ENCODE measurements around the gene RNF144B. TPM values are rescaled to one million over a fixed set of nuclear protein-coding genes. Genes with fewer than 3 reads are reported as not detected.
A peak's percentile ranks its signal among the peaks of the same experiment; 100 is the strongest.
"Not testable (repeated sequence)": the region's sequence is repeated elsewhere in the genome, so short reads cannot be mapped to it uniquely, and the experiment has no call there.

Gene RNF144B
- total RNA-seq, 1 experiment from 2014 or later, result 0.20 TPM

DNA sequence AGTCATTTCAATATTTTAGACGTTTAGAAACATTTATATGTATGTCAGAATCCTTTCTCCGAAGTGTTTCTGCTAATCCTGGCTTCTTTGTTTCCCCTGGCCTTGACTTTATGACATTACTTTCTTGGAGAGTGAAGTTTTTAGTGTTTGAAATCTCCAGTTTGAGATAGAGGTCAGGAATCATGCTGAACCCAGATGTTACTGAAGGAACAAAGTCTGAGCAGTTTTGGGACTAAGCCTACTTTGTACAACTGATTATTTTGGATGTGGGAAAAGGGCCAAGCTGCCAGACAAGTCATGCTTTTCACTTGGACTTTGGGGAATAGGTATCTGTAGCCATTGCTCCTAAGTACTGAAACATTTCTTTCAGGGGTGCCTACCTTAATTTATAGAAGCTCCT lies 2.3 kb downstream of the RNF144B start:
- Histone ChIP-seq H3K27me3 (no peaks in the 10 kb centered on the region), H3K9me3 (replicated peaks) (no peaks in the 10 kb centered on the region), H3K4me3 (no peak overlapping the region), H3K27ac (no peak overlapping the region), H3K4me1 (no peaks in the 10 kb centered on the region), H3K36me3 (no peaks in the 10 kb centered on the region)
- DNase-seq, result no peak

DNA sequence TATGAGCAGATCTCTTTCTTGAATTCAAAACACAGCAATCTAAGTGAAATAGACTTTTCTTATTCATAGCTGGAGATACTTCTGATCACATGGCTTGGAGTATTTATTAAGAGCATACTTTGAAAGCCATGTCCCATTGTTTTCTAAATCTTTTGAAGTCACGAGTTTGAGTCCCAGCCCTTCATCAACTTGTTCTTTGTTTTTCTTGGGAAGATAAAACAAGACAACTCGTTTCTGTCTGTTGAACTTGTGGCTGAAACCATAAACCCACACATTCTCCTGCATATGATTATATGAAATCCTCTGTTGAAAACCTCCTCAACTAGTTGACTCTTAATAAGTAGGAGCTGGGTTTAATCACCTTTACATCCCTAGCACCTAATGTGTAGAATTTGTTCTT lies 3.3 kb downstream of the RNF144B start:
- Histone ChIP-seq H3K27ac (no peak overlapping the region), H3K4me1 (no peaks in the 10 kb centered on the region), H3K36me3 (no peaks in the 10 kb centered on the region), H3K27me3 (no peaks in the 10 kb centered on the region), H3K9me3 (replicated peaks) (no peaks in the 10 kb centered on the region), H3K4me3 (no peak overlapping the region)
- no peak for DNase-seq

DNA sequence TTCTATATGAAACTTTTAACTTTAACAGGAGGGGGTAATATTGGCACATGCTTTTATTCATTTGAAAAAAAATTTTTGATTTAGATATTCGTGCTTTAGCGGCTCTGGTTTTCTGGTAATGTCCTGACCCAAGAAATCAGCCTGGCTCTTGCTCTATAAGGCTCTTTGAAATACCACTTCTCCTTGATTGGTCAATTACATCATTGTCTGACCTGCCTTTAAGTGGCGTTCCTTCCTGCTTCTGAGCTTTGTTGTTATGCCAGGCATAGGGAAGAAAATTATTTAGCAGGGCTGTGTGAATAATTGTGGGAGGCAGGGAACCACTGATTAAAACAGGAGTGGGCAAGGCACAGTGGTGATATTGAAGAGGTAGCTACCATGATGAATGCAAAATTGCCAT lies 3.9 kb downstream of the RNF144B start:
- no peaks in the 10 kb centered on the region for H3K27me3 ChIP-seq
- no peak overlapping the region for H3K27ac ChIP-seq
- DNase-seq, result no peak
- H3K36me3 ChIP-seq, result no peaks in the 10 kb centered on the region
- no peaks in the 10 kb centered on the region for H3K9me3 ChIP-seq (replicated peaks)
- H3K4me3 ChIP-seq, result no peak overlapping the region
- H3K4me1 ChIP-seq, result no peaks in the 10 kb centered on the region

DNA sequence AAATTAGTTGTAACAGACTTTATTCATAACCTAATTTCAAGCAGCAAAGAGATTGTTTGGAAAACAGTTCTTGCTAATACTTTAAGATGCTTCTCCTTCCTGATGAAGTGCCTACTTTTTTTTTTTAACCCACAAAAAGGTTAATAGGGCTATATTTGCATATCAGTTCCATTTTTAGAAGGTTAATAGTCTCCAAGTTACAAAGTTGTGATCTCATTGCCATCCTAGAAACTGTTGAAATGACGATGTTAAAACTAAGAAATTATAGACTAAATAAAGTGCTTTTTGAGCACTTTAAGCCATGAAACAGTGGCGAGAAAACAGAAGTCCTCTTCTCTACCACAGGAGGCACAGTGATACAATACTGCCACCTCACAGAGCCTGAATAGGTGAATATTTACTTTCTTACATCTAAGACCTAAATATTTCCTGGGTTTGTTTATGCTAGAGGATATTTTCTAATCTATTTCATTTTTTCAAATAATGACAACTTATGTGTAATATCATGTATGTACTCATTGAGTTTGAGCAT lies 5.3 kb downstream of the RNF144B start:
- Histone ChIP-seq H3K4me1 (no peaks in the 10 kb centered on the region), H3K27ac (no peak overlapping the region), H3K27me3 (no peaks in the 10 kb centered on the region), H3K9me3 (replicated peaks) (no peaks in the 10 kb centered on the region), H3K36me3 (no peaks in the 10 kb centered on the region), H3K4me3 (no peak overlapping the region)
- no peak for DNase-seq

DNA sequence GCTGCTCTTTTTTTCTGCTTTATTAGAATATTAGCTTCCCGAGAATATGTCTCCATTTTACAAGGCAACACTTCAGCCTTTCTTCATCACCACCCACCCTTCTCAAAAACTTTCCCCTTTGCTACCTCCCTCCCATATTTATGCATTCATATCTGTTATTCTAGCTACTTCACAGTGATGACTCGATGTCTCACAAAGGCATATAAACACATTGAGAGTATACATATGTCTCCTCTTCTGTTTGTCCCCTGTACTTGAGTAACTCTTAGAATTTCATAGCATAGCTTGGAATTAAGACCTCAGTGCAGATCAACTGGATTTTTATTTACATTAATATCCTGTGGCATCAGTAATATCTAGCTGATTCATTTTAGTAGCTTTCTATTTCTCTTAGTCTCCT lies 6.5 kb downstream of the RNF144B start:
- Histone ChIP-seq H3K27ac (no peak overlapping the region), H3K36me3 (no peaks in the 10 kb centered on the region), H3K9me3 (replicated peaks) (no peaks in the 10 kb centered on the region), H3K27me3 (no peaks in the 10 kb centered on the region), H3K4me3 (no peak overlapping the region), H3K4me1 (no peaks in the 10 kb centered on the region)
- DNase-seq, result no peak

DNA sequence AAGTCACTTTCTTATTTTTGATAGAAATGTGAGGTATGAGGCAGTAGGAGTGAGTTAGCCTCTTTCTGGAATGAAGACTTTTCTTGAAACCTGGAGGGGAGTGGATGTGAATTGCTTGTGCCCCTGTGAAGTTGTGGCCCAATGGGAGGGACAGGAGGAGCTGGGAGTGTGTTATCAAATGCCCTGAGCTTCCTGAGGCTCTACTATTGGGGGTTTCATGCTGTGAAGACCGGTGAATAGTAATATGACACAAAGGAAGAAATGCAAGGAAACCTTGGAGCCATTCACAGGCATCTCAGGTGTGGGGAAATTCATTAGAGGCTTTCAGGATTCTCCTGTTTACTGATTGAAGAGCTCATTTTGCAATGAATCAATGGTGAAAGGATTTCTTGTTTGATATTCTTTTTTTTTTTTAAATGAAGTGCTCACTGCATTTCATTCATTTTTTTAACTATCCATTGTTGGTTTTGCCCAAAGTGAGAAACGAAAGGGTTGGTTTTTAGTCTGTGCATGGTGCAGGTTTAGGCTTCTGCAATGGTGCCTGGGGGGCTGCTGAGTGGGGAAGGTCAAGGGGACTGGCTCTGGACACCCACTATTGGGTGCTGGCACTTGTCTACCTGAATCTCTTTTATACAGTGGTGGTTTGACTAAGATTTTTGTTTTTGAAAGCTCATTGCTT lies 8.2 kb downstream of the RNF144B start:
- Histone ChIP-seq H3K9me3 (replicated peaks) (no peaks in the 10 kb centered on the region), H3K36me3 (no peaks in the 10 kb centered on the region), H3K4me1 (no peaks in the 10 kb centered on the region), H3K27me3 (no peaks in the 10 kb centered on the region), H3K27ac (no peak overlapping the region), H3K4me3 (no peak overlapping the region)
- DNase-seq, result no peak

DNA sequence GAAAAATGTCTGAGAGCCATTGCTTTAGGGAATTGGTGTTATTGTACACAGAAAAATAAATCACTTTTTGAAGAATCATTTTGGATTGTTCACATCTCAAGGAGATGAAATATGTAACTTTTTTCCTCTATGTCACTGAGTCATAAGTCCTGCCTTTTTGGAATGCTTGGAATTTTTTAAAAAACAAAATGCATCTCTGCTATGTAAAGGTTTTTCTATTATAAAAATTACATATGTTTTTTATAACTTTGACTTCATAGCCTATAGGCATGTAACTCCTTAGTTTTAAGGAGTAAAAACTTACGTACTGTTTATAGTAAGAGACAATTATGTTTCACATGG lies 8.7 kb downstream of the RNF144B start:
- H3K27me3 ChIP-seq, result no peaks in the 10 kb centered on the region
- no peak overlapping the region for H3K4me3 ChIP-seq
- H3K27ac ChIP-seq, result no peak overlapping the region
- no peaks in the 10 kb centered on the region for H3K9me3 ChIP-seq (replicated peaks)
- no peaks in the 10 kb centered on the region for H3K4me1 ChIP-seq
- no peaks in the 10 kb centered on the region for H3K36me3 ChIP-seq
- no peak for DNase-seq

DNA sequence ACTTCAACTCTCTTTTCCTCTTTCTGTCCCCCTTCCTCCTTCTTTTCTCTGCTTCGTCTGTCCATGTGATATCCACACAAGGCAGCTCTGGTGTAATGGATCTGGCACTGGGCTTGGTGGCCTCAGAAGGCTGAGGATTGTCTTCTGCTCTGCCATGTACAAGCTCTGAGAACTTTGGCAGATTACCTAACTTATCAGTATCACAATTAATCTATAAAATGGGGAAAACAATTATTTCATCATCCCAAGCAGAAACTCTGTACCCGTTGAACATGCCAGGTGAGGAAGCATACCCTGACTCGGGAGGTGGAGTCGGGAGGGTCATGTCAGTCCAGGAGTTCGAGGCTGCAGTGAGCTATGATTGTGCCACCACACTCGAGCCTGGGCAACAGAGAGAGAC lies 10.6 kb downstream of the RNF144B start:
- no peaks in the 10 kb centered on the region for H3K27me3 ChIP-seq

DNA sequence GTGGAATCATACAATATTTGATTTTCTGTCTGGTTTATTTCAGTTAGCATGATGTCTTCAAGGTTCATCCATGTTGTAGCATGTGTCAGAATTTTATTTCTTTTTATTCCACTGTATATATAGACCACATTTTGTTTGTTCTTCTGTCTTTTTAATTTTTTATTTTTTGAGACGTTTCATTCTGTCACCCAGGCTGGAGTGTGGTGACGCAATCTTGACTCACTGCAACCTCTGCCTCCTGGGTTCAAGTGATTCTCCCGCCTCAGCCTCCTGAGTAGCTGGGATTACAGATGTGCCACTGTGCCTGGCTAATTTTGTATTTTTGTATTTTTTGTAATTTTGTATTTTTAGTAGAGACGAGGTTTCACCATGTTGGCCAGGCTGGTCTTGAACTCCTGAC lies 11.1 kb downstream of the RNF144B start:
- H3K36me3 ChIP-seq; H3K27ac ChIP-seq; H3K4me1 ChIP-seq; DNase-seq; H3K9me3 ChIP-seq (replicated peaks); H3K4me3 ChIP-seq; H3K27me3 ChIP-seq: not testable (repeated sequence)

More for the DNA sequence above, 10.6 kb downstream of the RNF144B start:
- Histone ChIP-seq H3K4me3 (no peak overlapping the region), H3K27ac (no peak overlapping the region), H3K36me3 (no peaks in the 10 kb centered on the region), H3K4me1 (no peaks in the 10 kb centered on the region), H3K9me3 (replicated peaks) (no peaks in the 10 kb centered on the region)
- no peak for DNase-seq

DNA sequence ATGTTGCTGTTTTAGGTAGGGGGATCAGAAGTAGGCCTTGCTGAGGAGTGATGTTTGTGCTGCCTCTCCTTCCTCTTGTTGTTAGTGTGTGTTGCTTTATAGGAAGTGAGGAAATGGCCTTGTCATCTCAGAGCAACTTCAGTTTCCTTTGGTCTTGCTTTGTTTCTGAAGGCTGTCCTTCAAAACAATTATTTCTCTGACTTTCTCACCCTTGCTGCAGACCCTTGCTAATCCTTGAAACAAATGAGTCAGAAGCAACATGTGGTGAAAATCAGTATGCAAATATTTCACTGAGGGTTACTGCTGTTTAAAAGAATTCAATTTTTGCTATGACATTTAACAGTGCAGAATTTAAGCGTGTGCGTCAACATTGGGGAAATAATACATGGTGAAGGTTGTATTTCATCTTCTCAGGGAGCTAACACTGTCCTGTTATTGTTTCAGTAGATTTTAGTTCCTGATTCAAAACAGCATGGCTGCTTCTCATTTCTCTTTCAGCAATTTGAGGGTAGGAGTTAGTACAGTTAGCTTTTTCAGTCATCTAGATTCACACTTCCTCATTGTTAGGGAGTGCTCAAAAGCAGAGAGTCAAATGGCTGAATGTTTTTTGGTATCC lies 13.8 kb downstream of the RNF144B start:
- Histone ChIP-seq H3K9me3 (replicated peaks) (no peaks in the 10 kb centered on the region), H3K27me3 (no peaks in the 10 kb centered on the region), H3K4me1 (no peaks in the 10 kb centered on the region), H3K27ac (no peak overlapping the region), H3K4me3 (no peak overlapping the region), H3K36me3 (no peaks in the 10 kb centered on the region)
- DNase-seq, result no peak

DNA sequence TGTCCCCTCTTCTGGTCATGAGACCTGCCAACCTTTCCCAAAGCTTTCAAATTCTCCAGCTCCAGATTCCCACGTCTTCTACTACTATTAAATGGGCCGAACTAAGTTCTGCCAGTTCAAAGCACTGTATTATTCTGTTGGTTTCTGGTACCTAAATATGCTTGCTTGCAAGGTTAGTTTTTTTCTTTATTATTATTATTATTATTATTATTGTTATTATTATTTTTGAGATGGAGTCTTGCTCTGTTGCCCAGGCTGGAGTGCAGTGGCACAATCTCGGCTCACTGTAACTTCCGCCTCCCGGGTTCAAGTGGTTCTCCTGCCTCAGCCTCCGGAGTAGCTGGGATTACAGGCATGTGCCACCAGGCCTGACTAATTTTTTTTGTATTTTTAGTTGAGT lies 17.8 kb downstream of the RNF144B start:
- H3K9me3 ChIP-seq (replicated peaks); H3K4me1 ChIP-seq; H3K27ac ChIP-seq; H3K4me3 ChIP-seq; H3K36me3 ChIP-seq; H3K27me3 ChIP-seq; DNase-seq: not testable (repeated sequence)

DNA sequence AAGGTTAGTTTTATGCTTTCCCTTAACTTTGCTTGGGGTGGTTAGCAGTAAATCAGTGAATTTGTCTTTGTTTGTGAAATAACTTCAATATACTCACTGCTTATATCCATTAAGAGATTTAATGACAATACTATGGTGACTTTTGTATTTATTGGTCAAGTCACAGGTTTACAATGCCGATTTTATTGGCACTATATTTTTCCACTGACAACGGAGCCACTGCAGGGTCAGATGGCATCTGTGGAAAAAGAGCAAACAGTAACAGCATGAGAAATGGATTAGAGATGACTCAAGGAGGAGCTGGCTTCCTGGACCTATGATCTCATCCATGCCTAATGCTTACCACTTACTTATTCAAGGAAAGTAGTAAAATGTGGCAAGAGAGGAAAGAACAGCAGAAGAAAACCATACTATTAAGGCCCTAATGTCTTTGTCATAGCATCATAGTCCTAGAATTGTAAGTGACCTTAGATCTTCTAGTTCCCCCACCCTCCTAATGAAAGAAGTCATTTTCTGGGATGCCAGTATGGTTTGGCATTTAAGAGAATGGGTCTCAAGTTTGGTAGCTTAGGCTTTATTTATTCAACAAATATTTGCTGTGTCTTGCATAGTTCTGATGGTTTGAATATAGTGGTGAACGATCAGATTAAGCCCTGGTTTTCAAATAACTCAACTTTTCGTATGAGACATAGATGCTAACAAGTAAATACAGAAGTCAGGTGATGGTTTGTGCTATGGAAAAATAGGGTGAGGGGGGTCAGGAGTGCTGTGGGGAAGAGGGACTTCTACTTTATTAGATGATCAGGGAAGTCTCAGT lies 18.5 kb downstream of the RNF144B start:
- peak in 1 of 2 experiments; percentile 2 for DNase-seq
- Histone ChIP-seq H3K27ac (no peak overlapping the region), H3K4me3 (no peak overlapping the region), H3K9me3 (replicated peaks) (no peaks in the 10 kb centered on the region), H3K36me3 (no peaks in the 10 kb centered on the region), H3K27me3 (no peaks in the 10 kb centered on the region), H3K4me1 (no peaks in the 10 kb centered on the region)

DNA sequence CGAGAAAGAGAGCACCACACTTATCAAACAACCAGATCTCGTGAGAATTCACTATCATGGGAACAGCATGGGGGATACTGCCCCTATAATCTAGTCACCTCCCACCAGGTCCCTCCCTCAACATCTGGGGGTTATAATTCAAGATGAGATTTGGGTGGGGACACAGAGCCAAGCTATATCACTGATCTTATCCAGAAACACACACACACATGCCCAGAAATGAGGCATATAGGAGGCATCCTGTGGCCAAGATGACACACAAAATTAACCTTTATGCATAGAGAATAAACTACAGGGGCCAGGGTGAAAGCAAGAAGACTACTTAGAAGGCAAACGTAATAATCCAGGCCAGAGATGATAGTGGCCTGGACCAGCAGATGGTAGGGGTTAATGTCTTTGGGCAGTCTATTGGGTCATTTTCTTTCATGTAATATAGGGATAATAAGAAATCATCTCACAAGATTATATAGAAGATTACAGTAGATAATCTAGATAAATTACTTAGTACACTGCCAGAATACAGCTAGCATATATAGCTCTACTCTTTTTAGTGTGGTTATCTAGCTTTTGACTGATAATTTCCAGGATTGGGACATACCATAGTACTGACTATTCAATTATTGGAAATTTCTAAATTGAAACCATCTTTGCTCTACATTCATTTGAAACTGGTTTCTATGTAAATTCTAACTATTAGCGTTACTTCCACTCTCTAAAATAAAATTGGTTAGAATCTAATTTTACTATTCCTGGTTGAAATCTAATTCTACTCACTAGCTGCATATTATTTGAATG lies 20.0 kb downstream of the RNF144B start:
- H3K9me3 ChIP-seq (replicated peaks), result no peaks in the 10 kb centered on the region
- H3K27me3 ChIP-seq, result no peaks in the 10 kb centered on the region
- H3K4me1 ChIP-seq, result no peaks in the 10 kb centered on the region
- no peak for DNase-seq
- no peaks in the 10 kb centered on the region for H3K36me3 ChIP-seq
- no peak overlapping the region for H3K27ac ChIP-seq
- H3K4me3 ChIP-seq, result no peak overlapping the region

DNA sequence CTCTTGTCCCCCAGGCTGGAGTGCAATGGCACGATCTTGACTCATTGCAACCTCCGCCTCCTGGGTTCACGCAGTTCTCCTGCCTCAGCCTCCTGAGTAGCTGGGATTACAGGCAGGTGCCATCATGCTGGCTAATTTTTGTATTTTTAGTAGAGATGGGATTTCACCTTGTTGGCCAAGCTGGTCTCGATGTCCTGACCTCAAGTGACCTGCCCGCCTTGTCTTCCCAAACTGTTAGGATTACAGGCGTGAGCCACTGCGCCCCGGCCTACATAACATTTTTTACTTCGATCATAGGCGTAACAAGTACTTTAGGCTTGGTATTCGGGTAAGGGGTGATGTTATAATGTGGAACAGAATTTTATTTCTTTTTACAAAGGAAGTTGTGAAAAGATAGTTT lies 22.5 kb downstream of the RNF144B start:
- not testable (repeated sequence) for DNase-seq; H3K27me3 ChIP-seq; H3K27ac ChIP-seq; H3K4me3 ChIP-seq; H3K9me3 ChIP-seq (replicated peaks); H3K36me3 ChIP-seq; H3K4me1 ChIP-seq

DNA sequence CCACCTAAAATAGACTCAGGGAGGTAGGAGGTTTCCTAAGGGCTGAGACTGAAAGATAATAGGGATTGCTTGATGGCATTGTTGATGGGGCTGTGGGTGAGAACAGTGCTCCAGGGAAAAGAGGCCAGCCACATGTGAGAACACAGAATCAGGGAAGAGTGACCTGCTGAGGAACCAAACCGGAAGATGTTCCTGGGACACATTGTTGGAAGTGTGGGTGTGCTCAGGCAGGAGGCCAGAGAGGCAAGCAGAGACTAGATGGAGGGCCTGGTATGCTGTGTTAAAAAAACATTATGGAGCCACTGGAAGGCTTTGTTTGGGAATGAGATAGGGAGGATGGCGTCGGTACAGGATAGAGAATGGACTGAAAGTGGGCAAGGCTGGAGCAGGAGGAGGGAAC lies 23.3 kb downstream of the RNF144B start:
- Histone ChIP-seq H3K9me3 (replicated peaks) (no peaks in the 10 kb centered on the region), H3K27me3 (no peaks in the 10 kb centered on the region), H3K4me3 (no peak overlapping the region), H3K36me3 (no peaks in the 10 kb centered on the region), H3K27ac (no peak overlapping the region), H3K4me1 (no peaks in the 10 kb centered on the region)
- DNase-seq, result no peak
